Liver (tissue), 3 donors: ENCODE results near the gene COLEC11.

ENCODE experiments used
- ATF3 ChIP-seq: IDR thresholded peaks from 2 replicates; pipeline ENCODE4 v1.6.1; 2016; ENCODE audit warnings: antibody characterized with exemption
- CTCF ChIP-seq: fragments of 150-350 bp; IDR thresholded peaks from 2 replicates; pipeline ENCODE4 v1.5.1; 2017; ENCODE audit warnings: improper control_type of control experiment, low read depth, low read length; ENCODE audit not compliant: missing input control
- EGR1 ChIP-seq, 2 donors: IDR thresholded peaks; 2 replicates each; pipeline ENCODE4 v1.6.1; 2016 to 2018; ENCODE audit warnings: antibody characterized with exemption in 2 of 2, low read depth in 2 of 2
- FOXA1 ChIP-seq: IDR thresholded peaks from 2 replicates; pipeline ENCODE4 v1.6.1; 2016; ENCODE audit warnings: antibody characterized with exemption
- GABPA ChIP-seq, 2 donors: IDR thresholded peaks in 1 of 2; conservative IDR thresholded peaks in 1 of 2; 2 replicates each; pipeline ENCODE4 v1.6.1; 2016; ENCODE audit warnings: antibody characterized with exemption in 2 of 2, mild to moderate bottlenecking in 1 of 2, moderate library complexity in 1 of 2
- JUND ChIP-seq, 2 donors: IDR thresholded peaks; 2 replicates each; pipeline ENCODE4 v1.6.1; 2016; ENCODE audit warnings: antibody characterized with exemption in 2 of 2
- MAX ChIP-seq: IDR thresholded peaks from 2 replicates; pipeline ENCODE4 v1.6.1; 2016; ENCODE audit warnings: antibody characterized with exemption
- NR2F2 ChIP-seq: IDR thresholded peaks from 2 replicates; pipeline ENCODE4 v1.6.1; 2016; ENCODE audit warnings: antibody characterized with exemption
- RAD21 ChIP-seq, 2 donors: IDR thresholded peaks; 2 replicates each; pipeline ENCODE4 v1.6.1; 2016; ENCODE audit warnings: antibody characterized with exemption in 2 of 2, mild to moderate bottlenecking in 2 of 2
- REST ChIP-seq: IDR thresholded peaks from 2 replicates; pipeline ENCODE4 v1.6.1; 2016; ENCODE audit warnings: antibody characterized with exemption, mild to moderate bottlenecking
- SP1 ChIP-seq: IDR thresholded peaks from 2 replicates; pipeline ENCODE4 v1.6.1; 2018; ENCODE audit warnings: antibody characterized with exemption, mild to moderate bottlenecking
- TAF1 ChIP-seq: conservative IDR thresholded peaks from 2 replicates; pipeline ENCODE4 v1.6.1; 2016; ENCODE audit warnings: antibody characterized with exemption, mild to moderate bottlenecking
- YY1 ChIP-seq: IDR thresholded peaks from 2 replicates; pipeline ENCODE4 v1.6.1; 2016; ENCODE audit warnings: antibody characterized with exemption, mild to moderate bottlenecking
- ZBTB33 ChIP-seq: IDR thresholded peaks from 2 replicates; pipeline ENCODE4 v1.6.1; 2016; ENCODE audit warnings: antibody characterized with exemption
- donor health status: healthy.
- donor health status: healthy.

GRCh38 chr2:3584076-3584475 is 10.8 kb upstream of the COLEC11 start:
- no peak for TF ChIP-seq CTCF
- TF ChIP-seq SP1: no peak
- TF ChIP-seq RAD21 (IDR thresholded peaks at IDR 0.05): no peak
- TF ChIP-seq ZBTB33: no peak
- no peak for TF ChIP-seq JUND (IDR thresholded peaks at IDR 0.05)
- TF ChIP-seq GABPA (IDR thresholded peaks at IDR 0.05 in 1 of 2, conservative IDR thresholded peaks at IDR 0.05 in 1 of 2): no peak
- no peak for TF ChIP-seq NR2F2
- TF ChIP-seq REST: no peak
- no peak for TF ChIP-seq MAX
- TF ChIP-seq YY1: no peak
- TF ChIP-seq ATF3: no peak
- TF ChIP-seq EGR1 (IDR thresholded peaks at IDR 0.05; ENCODE audit: low read depth in 2 of 2): no peak
- TF ChIP-seq FOXA1: no peak
- TF ChIP-seq TAF1: no peak
